Testis (tissue), 3 donors: ENCODE measurements around the gene EPB42. TPM values are rescaled to one million over a fixed set of nuclear protein-coding genes. Genes with fewer than 3 reads are reported as not detected.

Source experiments
- DNase-seq: peaks from one replicate; pipeline ENCODE4 v3.0.0-alpha.2; 2019
- H3K27ac ChIP-seq, 2 donors: fragments of 200-600 bp; sonication (generic); one replicate each; pipeline ENCODE4 v1.5.1; 2019
- H3K27me3 ChIP-seq: fragments of 200-600 bp; sonication (generic); one replicate; pipeline ENCODE4 v1.5.1; 2019
- H3K36me3 ChIP-seq: fragments of 200-600 bp; sonication (generic); one replicate; pipeline ENCODE4 v1.5.1; 2017; ENCODE audit warnings: low read depth; ENCODE audit errors: missing control alignments
- H3K4me1 ChIP-seq: fragments of 200-600 bp; sonication (generic); one replicate; pipeline ENCODE4 v1.5.1; 2019
- H3K4me3 ChIP-seq, 2 donors: fragments of 200-600 bp; sonication (generic); one replicate each; pipeline ENCODE4 v1.5.1; 2017 to 2019
- H3K9me3 ChIP-seq: fragments of 200-600 bp; sonication (generic); one replicate; pipeline ENCODE4 v1.5.1; 2017
- CTCF ChIP-seq, 3 experiments: fragments of 450-650 bp in 2 of 3; fragments of 200-600 bp in 1 of 3; sonication (generic) in 1 of 3; IDR thresholded peaks; one replicate each; pipeline ENCODE4 v1.5.1; 2016 to 2019; ENCODE audit warnings: antibody characterized with exemption in 3 of 3, mild to moderate bottlenecking in 2 of 3, moderate library complexity in 1 of 3
- POLR2A ChIP-seq: fragments of 450-650 bp; IDR thresholded peaks from one replicate; pipeline ENCODE4 v1.6.1; 2017; ENCODE audit warnings: antibody characterized with exemption, mild to moderate bottlenecking, moderate library complexity
- WGBS, 2 donors: methylation state at CpG; one replicate each; pipeline ENCODE4 v1.1.5; 2018; 5-methylcytosine and 5-hydroxymethylcytosine counted together
- intact Hi-C: fragments of 100-400 bp; cut with DNase I; formaldehyde crosslinking; loops from one replicate; pipeline ENCODE4 v1.15.1; 2023; ENCODE audit warnings: low total_unique reads
- polyA plus RNA-seq: library from polyadenylated mRNA; stranded (reverse); fragments of 350-450 nt; fragmentation: Illumina TruSeq; extraction: RNeasy Lipid Tissue Mini Kit (QIAGEN cat#74804); gene quantifications from one replicate; pipeline ENCODE4 v1.2.3, GENCODE V29; 2014; ENCODE audit warnings: low read depth, low replicate concordance; ENCODE audit not compliant: insufficient read depth
- total RNA-seq, 2 donors: library from RNA; depleted of rRNA; stranded (reverse); fragments of >200 nt; gene quantifications; one replicate each; pipeline ENCODE4 v1.2.3, GENCODE V29; 2016

The EPB42 gene
- total and polyA plus RNA-seq, 3 donors from 2014 or later = 3.6 to 7.5 (median 6.8) TPM

GRCh38 chr15:43266834-43267233 lies 46.0 kb upstream of the EPB42 start, which contains the start of gene TGM5:
Gene TGM5, minus strand, starts transcription at chr15:43266928. Its CDS starts 79 bp downstream, at chr15:43266849.
- Histone ChIP-seq H3K4me1 (no peaks in the 10 kb centered on the region), H3K27ac (no peak within 1 kb of the TSS), H3K4me3 (no peak within 1 kb of the TSS), H3K9me3 (no peaks in the 10 kb centered on the region), H3K27me3 (no peaks in the 10 kb centered on the region), H3K36me3 (no peaks in the 10 kb centered on the region)
- no peak for TF ChIP-seq CTCF (IDR thresholded peaks at IDR 0.05)
- no peak for TF ChIP-seq POLR2A
- intact Hi-C loops = no loop called here
- no peak for DNase-seq
- 81 to 86% methylated on average over 8 of the region's 8 CpGs for WGBS, 2 donors

DNA sequence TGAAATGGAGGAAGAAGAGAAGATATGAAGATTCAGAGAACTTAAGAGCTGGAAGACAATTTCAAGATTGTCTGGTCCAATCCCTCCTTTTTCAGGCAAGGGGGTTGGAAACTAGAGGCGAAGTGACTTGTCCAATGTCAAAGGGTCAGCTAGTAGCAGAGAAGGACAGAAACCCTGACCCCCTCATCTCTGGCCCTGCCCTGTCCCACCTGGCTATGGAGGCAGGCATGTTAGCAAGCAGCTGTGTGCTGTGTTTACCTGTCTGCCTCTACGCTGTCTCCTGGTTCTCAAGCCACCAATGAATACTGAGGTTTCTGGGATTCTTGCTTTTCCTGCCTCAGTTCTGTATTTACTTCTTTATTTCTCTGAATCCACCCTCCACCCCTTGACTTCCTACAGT lies 45.6 kb upstream of the EPB42 start:
- intact Hi-C loops = no loop called here
- H3K27ac ChIP-seq = no peak overlapping the region
- no peaks in the 10 kb centered on the region for H3K4me1 ChIP-seq
- no peaks in the 10 kb centered on the region for H3K9me3 ChIP-seq
- DNase-seq = no peak
- no peak overlapping the region for H3K4me3 ChIP-seq
- 97 to 98% methylated on average over 2 of the region's 2 CpGs for WGBS, 2 donors
- no peaks in the 10 kb centered on the region for H3K27me3 ChIP-seq
- H3K36me3 ChIP-seq = no peaks in the 10 kb centered on the region
- no peak for TF ChIP-seq POLR2A
- TF ChIP-seq CTCF (IDR thresholded peaks at IDR 0.05) = no peak

- Histone ChIP-seq H3K4me3 (no peak overlapping the region), H3K27me3 (no peaks in the 10 kb centered on the region), H3K36me3 (no peaks in the 10 kb centered on the region), H3K4me1 (no peaks in the 10 kb centered on the region), H3K27ac (no peak overlapping the region), H3K9me3 (no peaks in the 10 kb centered on the region)
- DNase-seq = no peak
- intact Hi-C loops = no loop called here
- WGBS, 2 donors = 47 to 74% methylated on average over 9 to 17 of the region's 19 CpGs
- TF ChIP-seq CTCF (IDR thresholded peaks at IDR 0.05) (no peak), POLR2A (no peak)
Observed at GRCh38 chr15:43260011-43260615, 39.3 kb upstream of the EPB42 start.

DNA sequence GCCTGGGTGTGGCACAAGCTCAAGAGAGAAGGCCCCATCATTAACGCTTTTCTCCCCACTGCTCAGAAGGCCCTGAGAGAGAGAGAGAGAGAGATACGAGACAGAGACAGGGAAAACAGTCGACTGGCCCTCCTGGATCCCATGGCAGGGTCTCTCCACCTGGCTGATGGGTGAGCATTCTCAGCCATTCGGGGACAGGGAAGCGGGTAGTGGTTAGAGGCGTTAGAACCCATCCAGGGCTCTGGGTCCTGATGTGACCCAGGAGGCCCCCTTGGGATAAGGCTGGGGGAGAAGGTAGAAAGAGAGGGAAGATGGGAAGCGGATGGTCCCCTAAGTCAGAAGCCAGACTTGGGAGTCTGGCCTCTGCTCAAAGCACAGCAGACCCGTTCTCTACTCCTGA lies 38.0 kb upstream of the EPB42 start:
- WGBS, 2 donors = 79 to 90% methylated on average over 5 to 8 of the region's 8 CpGs
- TF ChIP-seq POLR2A = no peak
- TF ChIP-seq CTCF (IDR thresholded peaks at IDR 0.05) = no peak
- intact Hi-C loops = no loop called here
- Histone ChIP-seq H3K36me3 (no peaks in the 10 kb centered on the region), H3K4me3 (no peak overlapping the region), H3K27ac (no peak overlapping the region), H3K9me3 (no peaks in the 10 kb centered on the region), H3K4me1 (no peaks in the 10 kb centered on the region), H3K27me3 (no peaks in the 10 kb centered on the region)
- DNase-seq = no peak

- Histone ChIP-seq H3K27ac (no peak overlapping the region), H3K36me3 (no peaks in the 10 kb centered on the region), H3K4me3 (no peak overlapping the region), H3K27me3 (no peaks in the 10 kb centered on the region), H3K9me3 (no peaks in the 10 kb centered on the region), H3K4me1 (no peaks in the 10 kb centered on the region)
- DNase-seq = no peak
- 77 to 86% methylated on average over 4 to 7 of the region's 7 CpGs for WGBS, 2 donors
- intact Hi-C loops = no loop called here
- TF ChIP-seq POLR2A (no peak), CTCF (IDR thresholded peaks at IDR 0.05) (no peak)
Observed at GRCh38 chr15:43256341-43256740, 35.5 kb upstream of the EPB42 start.
